ENCODE results near the gene LMCD1.

GRCh38 chr3:8519774-8520448, 18.3 kb downstream of the LMCD1 start:
- TF ChIP-seq CTCF (IDR thresholded peaks at IDR 0.05) (no peak), POLR2AphosphoS5 (IDR thresholded peaks at IDR 0.05) (peak in 1 of 2 donors; percentile 34), EP300 (IDR thresholded peaks at IDR 0.05) (no peak), POLR2A (IDR thresholded peaks at IDR 0.05; ENCODE audit: low read depth) (no peak)
